CD4-positive, alpha-beta T cell treated with Interleukin-6 for 4 hours (primary cell): ENCODE results near the gene ATP6V1B1.

Source experiments
- DNase-seq: peaks from one replicate; pipeline ENCODE4 v3.0.0-alpha.2; 2020; ENCODE audit warnings: mixed read lengths

The ATP6V1B1 gene

DNA sequence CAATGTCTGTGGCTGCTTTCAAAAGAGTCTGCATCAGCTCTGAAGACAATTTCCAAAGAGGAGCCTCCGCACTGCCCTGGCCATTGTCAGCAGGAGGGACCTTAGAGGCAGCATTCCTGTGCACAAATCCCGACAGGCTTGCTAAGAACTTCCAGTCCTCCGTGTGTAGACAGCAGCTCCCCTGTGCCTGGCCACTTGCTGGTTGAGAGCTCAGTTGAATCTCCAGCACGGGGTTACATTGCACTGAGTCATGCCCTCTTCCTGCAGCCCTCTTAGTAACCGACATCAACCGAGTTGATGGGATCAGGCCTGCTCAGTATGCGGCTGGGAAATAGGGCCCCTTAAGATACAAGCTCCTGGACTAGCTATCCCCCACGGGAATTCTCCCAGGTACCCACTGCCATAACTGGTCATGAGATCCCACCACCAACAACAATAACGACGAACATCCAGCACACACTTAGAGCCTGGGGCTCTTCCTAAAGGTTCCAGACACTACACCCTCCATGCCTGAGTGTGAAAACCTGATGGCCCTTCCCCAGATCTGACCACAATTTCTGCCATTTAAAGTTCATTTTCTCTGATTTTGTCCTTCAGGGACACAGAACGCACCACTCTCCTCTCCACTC, 12.0 kb downstream of the ATP6V1B1 start:
- no peak for DNase-seq

GRCh38 chr2:70948337-70949003, 12.8 kb downstream of the ATP6V1B1 start:
- peak; percentile 85 for DNase-seq

- no peak for DNase-seq
Observed at GRCh38 chr2:70949086-70949485, 13.4 kb downstream of the ATP6V1B1 start.

DNA sequence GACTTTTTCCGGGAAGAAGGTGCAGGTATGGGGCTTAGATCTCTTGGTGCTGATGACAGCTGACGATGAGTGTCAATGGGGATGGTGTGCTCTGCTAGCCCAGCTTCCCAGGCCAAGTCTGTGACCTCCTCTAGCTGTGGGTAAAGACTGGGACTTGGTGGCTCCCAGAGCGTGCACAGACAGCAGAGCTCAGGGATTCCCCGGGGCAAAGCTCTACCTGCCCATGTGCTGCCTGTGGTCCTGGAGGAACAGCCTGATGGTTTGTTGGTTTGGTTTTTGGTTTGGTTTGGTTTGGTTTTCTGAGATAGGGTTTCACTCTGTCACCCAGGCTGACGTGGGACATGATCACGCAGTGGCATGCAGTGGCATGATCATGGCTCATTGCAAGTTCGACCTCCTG, 19.2 kb downstream of the ATP6V1B1 start:
- no peak for DNase-seq

DNA sequence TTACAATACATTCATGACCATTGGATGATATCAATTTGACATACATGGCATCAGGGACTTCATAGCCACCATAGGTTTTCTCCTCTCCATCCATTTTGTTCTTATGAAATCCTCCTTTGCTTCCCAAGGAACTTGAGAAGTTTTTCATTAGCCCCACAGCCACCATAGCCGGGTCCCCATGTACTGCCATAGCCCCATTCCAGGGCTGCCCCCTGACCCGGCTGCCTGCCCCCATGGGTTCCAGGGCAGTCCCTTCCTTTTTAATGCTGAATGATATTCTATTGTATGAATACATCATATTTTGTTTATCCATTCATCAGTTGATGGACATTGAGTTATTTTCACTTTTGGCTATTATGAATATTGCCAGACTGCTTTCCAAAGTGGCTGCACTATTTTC, 20.4 kb downstream of the ATP6V1B1 start:
- DNase-seq, result no peak

DNA sequence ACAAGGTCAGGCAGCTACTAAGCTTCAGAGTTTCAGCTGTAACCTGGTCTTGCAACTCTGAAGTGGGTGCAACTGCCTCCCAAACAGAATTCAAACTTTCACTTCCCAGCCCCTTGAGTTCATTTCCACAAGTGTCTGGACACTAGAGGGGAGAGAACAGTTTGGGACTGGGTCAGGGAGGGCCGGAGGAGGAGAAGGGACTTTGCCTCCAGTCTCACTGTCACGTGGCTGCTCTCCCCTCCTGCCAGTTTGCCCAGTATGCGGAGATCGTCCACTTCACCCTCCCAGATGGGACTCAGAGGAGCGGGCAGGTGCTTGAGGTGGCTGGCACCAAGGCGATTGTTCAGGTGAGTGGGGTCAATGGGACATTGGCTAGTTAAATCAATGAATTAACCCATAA, 22.1 kb downstream of the ATP6V1B1 start:
- DNase-seq, result no peak

- DNase-seq, result no peak
Observed at GRCh38 chr2:70958759-70959158, 23.1 kb downstream of the ATP6V1B1 start.

DNA sequence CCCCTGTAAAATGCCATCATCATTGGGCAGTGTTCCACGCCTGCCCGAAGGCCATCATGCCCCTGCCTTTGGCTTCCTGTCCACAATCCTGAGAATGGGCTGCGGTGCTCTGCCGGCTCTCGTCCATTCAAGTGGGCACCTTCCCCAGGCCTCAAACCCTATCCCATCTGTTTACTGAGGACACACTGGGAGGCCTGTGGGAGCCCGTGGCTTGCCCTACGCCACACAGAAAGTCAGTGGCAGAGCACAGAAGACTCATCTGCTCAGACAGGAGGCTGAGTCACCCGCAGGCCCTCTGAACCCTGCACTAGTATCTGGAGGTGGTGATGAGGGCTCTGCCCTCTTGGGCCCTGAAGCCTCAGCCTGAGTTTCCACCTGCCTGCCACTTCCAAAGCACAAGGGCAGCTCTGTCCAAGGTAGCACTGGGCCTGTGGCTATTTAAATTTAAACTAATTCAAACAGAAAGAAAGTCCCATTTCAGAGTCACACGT, 23.6 kb downstream of the ATP6V1B1 start:
- DNase-seq, result no peak

- no peak for DNase-seq
Observed at GRCh38 chr2:70959851-70960832, 24.4 kb downstream of the ATP6V1B1 start.

- DNase-seq, result no peak
Observed at GRCh38 chr2:70960833-70961647, 25.3 kb downstream of the ATP6V1B1 start.

GRCh38 chr2:70961648-70961994, 25.9 kb downstream of the ATP6V1B1 start:
- DNase-seq, result no peak

GRCh38 chr2:70962211-70962884, 26.6 kb downstream of the ATP6V1B1 start:
- no peak for DNase-seq

DNA sequence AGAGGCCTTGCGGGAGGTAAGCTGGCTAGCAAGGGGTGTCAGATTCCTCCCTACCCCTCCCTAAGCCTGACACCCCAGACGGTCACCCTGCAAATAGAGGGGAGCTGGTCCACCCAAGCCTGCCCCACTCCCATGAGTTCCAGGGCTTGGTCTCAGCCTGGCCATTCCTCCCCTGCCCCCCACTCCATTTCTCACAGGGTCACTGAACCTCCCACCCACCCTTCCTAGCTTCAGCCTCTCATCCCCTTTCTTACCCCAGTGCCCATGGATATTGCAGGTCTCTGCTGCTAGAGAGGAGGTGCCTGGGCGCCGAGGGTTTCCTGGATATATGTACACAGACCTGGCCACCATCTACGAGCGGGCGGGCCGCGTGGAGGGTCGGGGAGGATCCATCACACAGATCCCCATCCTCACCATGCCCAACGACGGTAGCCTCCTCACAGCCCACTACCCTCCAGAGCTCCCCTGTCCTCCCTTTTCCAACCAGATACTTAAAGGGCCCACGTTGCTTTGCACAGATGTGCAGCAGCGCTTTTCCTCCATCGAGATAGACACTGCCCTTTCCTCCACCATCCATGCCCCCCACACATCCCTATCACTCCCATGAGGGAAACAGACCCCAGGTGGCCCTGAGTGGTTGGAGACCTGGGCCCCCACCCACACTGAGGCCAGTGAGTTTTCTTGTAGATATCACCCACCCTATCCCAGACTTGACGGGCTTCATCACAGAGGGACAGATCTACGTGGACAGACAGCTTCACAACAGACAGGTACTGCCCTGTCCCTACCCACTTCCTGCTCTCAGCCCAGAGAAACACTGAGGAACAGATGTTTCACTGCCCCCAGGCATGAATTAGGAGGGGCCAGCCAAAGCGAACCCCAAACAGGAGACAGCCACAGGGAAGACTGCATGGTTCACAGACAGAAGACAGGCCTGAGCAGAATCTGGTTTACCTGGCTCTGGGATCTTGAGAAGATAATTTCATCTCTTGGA, 27.5 kb downstream of the ATP6V1B1 start:
- no peak for DNase-seq

DNA sequence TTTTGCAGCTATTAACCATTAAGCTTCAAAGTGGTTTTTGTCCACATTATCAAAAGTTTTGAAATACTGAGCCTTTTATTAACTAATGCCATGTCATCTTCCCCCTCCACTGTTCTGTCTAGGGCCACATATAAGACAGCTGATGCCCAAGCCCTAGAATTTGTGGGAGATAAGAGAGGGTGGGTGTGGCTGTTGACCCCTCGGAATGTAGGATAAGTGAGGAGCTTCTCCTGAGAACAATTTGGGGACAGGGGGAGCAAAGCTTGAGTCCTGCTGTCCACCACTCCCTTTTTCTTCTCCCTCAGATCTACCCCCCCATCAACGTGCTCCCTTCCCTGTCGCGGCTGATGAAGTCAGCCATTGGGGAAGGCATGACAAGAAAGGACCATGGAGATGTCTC, 28.4 kb downstream of the ATP6V1B1 start:
- DNase-seq, result no peak

GRCh38 chr2:70964596-70965386, 29.1 kb downstream of the ATP6V1B1 start:
- DNase-seq, result peak; percentile 89

GRCh38 chr2:70965506-70965905, 29.8 kb downstream of the ATP6V1B1 start:
- no peak for DNase-seq

DNA sequence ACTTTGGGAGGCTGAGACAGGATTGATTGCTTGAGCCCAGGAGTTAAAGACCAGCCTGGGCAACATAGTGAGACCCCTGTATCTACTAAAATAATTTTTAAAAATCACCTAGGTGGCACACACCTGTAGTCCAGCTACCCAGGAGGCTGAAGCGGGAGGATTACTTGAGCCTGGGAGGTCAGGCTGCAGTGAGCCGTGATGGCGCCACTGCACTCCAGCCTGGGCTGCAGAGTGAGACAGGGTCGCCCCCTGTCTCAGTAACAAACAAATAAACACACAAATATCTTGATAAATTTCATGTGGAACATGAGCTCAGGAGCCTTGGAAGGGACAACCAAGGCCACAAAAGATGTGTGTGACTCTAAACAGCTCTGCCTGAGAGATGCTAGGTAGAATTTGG, 31.0 kb downstream of the ATP6V1B1 start:
- no peak for DNase-seq

DNA sequence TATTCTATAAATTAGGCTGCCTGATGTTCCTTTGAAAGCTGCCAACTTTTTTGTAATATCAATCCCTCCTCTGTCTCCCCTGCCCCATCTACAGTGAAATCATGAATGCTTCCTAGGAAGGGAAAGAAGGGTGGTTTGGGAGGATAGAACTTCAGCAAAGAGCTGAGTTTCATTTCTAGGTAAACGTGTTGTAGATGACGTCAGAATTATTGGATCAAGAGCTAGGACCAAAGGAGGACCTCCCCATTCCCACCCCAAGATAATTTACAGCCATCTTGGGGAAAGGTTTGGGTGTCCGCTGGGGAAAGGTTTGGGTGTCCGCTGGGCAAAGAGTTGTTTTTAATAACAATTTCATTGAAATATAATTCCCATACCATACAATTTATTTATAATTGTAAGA, 31.5 kb downstream of the ATP6V1B1 start:
- DNase-seq, result no peak

GRCh38 chr2:70974592-70974991, 38.9 kb downstream of the ATP6V1B1 start:
- no peak for DNase-seq

- DNase-seq, result no peak
Observed at GRCh38 chr2:70975237-70975636, 39.5 kb downstream of the ATP6V1B1 start.
